Measurements from ENCODE around the gene FOXF1.

DNA sequence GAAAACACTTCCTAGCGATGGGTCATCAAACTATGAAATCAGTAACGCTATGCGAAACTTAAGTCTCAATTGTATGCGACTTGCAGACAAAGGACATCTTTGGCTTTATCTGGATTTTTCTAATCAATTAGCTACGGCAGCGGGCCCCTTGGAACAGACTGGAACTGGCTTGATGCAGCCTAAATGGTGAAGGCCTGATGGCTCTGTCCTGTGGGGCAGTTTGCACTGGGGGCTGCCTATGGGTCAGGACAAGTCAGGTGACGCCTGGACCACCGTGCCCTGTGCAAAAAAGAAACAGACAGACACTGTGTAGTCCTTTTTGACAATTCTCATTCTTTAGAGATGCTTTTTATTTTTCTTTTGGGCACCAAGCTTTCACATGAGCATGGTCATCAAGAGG is 22.7 kb downstream of the FOXF1 start:
- TF ChIP-seq, protein P1, sequence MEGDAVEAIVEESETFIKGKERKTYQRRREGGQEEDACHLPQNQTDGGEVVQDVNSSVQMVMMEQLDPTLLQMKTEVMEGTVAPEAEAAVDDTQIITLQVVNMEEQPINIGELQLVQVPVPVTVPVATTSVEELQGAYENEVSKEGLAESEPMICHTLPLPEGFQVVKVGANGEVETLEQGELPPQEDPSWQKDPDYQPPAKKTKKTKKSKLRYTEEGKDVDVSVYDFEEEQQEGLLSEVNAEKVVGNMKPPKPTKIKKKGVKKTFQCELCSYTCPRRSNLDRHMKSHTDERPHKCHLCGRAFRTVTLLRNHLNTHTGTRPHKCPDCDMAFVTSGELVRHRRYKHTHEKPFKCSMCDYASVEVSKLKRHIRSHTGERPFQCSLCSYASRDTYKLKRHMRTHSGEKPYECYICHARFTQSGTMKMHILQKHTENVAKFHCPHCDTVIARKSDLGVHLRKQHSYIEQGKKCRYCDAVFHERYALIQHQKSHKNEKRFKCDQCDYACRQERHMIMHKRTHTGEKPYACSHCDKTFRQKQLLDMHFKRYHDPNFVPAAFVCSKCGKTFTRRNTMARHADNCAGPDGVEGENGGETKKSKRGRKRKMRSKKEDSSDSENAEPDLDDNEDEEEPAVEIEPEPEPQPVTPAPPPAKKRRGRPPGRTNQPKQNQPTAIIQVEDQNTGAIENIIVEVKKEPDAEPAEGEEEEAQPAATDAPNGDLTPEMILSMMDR (IDR thresholded peaks at IDR 0.05): no peak
- TF ChIP-seq POLR2A (IDR thresholded peaks at IDR 0.05): no peak

Measured in heart left ventricle (tissue), 13 donors.